H1 (cell line): ENCODE data around the gene GADL1.

Experiments used
- BRCA1 ChIP-seq: IDR thresholded peaks from 2 replicates; pipeline ENCODE4 v1.6.1; 2012; ENCODE audit warnings: low read depth, low read length, improper control_type of control experiment
- CBX8 ChIP-seq: fragments of 300-800, 300-1000 bp; sonication (generic); IDR thresholded peaks from 2 replicates; pipeline ENCODE4 v1.7.1; 2016; ENCODE audit warnings: low read depth, low read length, borderline replicate concordance
- CTCF ChIP-seq, 3 experiments: IDR thresholded peaks; 1 replicate in 2 of 3; 2 replicates in 1 of 3; pipeline versions ENCODE4 v1.5.1 to v1.6.1; 2011; ENCODE audit warnings: low read length in 3 of 3, mild to moderate bottlenecking in 3 of 3, inconsistent platforms in 2 of 3, low read depth in 1 of 3, moderate library complexity in 1 of 3; ENCODE audit not compliant: insufficient read depth in 1 of 3; ENCODE audit errors: control extremely low read depth in 1 of 3
- EP300 ChIP-seq, 2 experiments: IDR thresholded peaks; 1 replicate in 1 of 2; 2 replicates in 1 of 2; pipeline ENCODE4 v1.6.1; 2011 to 2012; ENCODE audit warnings: low read depth in 2 of 2, low read length in 2 of 2, mild to moderate bottlenecking in 2 of 2, borderline replicate concordance in 1 of 2, inconsistent platforms in 1 of 2, moderate library complexity in 1 of 2
- MAX ChIP-seq: IDR thresholded peaks from 2 replicates; pipeline ENCODE4 v1.6.1; 2012; ENCODE audit warnings: inconsistent platforms
- POLR2A ChIP-seq, 2 experiments: IDR thresholded peaks; 1 replicate in 1 of 2; 2 replicates in 1 of 2; pipeline ENCODE4 v1.6.1; 2011; ENCODE audit warnings: low read depth in 2 of 2, low read length in 2 of 2, mild to moderate bottlenecking in 2 of 2; ENCODE audit errors: control extremely low read depth in 1 of 2
- SIN3A ChIP-seq, 2 experiments: IDR thresholded peaks in 1 of 2; conservative IDR thresholded peaks in 1 of 2; 2 replicates each; pipeline ENCODE4 v1.6.1; 2011 to 2012; ENCODE audit warnings: low read length in 2 of 2, improper control_type of control experiment in 1 of 2, low read depth in 1 of 2, mild to moderate bottlenecking in 1 of 2
- SIX5 ChIP-seq: IDR thresholded peaks from 2 replicates; pipeline ENCODE4 v1.6.1; 2011; ENCODE audit warnings: mild to moderate bottlenecking, low read depth, low read length
- SP4 ChIP-seq: IDR thresholded peaks from 2 replicates; pipeline ENCODE4 v1.6.1; 2012; ENCODE audit warnings: low read length, inconsistent platforms
- SUZ12 ChIP-seq: fragments of 200-600 bp; sonication (generic); IDR thresholded peaks from 2 replicates; pipeline ENCODE4 v1.6.1; 2012; ENCODE audit warnings: mild to moderate bottlenecking, inconsistent platforms, low read length, moderate library complexity, mixed read lengths
- YY1 ChIP-seq: IDR thresholded peaks from 2 replicates; pipeline ENCODE4 v1.6.1; 2011; ENCODE audit warnings: low read depth, mild to moderate bottlenecking, low read length
- TF ChIP-seq, protein P1 (sequence below): IDR thresholded peaks from 2 replicates; pipeline ENCODE4 v1.6.1; 2012; ENCODE audit warnings: inconsistent platforms

DNA sequence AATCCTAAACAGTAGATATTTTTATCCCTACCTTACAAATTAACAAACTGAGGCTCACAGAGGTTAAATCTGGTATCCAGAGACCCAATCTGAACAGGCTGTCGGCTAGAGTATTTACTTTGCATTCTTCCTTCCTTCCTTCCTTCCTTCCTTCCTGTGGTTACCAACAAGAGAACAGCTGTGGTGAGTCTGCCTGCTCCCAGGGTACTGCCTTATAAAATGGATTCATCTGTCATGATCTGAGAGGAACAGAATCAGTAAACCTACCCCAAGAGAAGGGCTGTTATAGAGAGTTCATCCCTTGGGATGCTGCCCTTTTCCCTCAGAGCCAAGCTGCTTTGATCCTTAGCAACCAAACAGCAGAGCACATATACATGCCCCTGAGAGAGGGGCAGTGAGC lies 3.6 kb downstream of the GADL1 start:
- TF ChIP-seq CTCF (IDR thresholded peaks at IDR 0.05; ENCODE audit: control extremely low read depth in 1 of 3, insufficient read depth in 1 of 3, low read depth in 1 of 3, low read length in 3 of 3), result no peak
- TF ChIP-seq POLR2A (IDR thresholded peaks at IDR 0.05; ENCODE audit: control extremely low read depth in 1 of 2, low read depth in 2 of 2, low read length in 2 of 2), result no peak
- no peak for TF ChIP-seq SUZ12
- TF ChIP-seq SP4, result no peak
- no peak for TF ChIP-seq SIX5
- no peak for TF ChIP-seq BRCA1
- no peak for TF ChIP-seq YY1
- TF ChIP-seq, protein P1, sequence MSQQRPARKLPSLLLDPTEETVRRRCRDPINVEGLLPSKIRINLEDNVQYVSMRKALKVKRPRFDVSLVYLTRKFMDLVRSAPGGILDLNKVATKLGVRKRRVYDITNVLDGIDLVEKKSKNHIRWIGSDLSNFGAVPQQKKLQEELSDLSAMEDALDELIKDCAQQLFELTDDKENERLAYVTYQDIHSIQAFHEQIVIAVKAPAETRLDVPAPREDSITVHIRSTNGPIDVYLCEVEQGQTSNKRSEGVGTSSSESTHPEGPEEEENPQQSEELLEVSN, result no peak
- TF ChIP-seq MAX, result no peak
- no peak for TF ChIP-seq CBX8
- TF ChIP-seq SIN3A (conservative IDR thresholded peaks at IDR 0.05 in 1 of 2, IDR thresholded peaks at IDR 0.05 in 1 of 2; ENCODE audit: low read depth in 1 of 2, low read length in 2 of 2), result no peak
- no peak for TF ChIP-seq EP300 (IDR thresholded peaks at IDR 0.05; ENCODE audit: borderline replicate concordance in 1 of 2, low read depth in 2 of 2, low read length in 2 of 2)
